HG02943 (cell line): ENCODE data around the gene MMS22L.
"Not testable (repeated sequence)": the region's sequence is repeated elsewhere in the genome, so short reads cannot be mapped to it uniquely, and the experiment has no call there.

Experiments
- ATAC-seq: cut with Tn5 transposase; IDR thresholded peaks from one replicate; pipeline ENCODE4 v1.9.1; 2021; ENCODE audit warnings: mild to moderate bottlenecking, low read depth, moderate library complexity; ENCODE audit not compliant: unreplicated experiment

MMS22L gene

GRCh38 chr6:97231911-97232310 lies 51.1 kb downstream of the MMS22L start:
- no peak for ATAC-seq

DNA sequence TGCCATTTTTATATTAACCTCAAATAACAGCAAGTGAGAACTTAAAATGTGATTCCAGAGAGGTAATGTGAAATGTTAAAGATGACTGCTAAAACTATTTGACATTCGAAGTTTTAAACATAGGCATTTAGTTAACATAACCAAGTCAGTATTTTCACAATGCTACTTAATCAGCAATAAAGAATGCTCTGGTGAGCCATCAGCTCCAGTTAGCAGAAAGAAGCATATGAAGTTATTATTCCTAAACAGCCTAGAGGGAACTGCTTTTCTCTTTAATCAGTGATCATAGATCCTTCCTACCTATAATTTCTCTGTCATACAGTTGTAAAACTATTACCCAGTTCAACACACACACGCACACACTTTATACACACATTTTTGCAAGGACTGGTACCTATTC lies 60.1 kb downstream of the MMS22L start:
- ATAC-seq, result no peak

DNA sequence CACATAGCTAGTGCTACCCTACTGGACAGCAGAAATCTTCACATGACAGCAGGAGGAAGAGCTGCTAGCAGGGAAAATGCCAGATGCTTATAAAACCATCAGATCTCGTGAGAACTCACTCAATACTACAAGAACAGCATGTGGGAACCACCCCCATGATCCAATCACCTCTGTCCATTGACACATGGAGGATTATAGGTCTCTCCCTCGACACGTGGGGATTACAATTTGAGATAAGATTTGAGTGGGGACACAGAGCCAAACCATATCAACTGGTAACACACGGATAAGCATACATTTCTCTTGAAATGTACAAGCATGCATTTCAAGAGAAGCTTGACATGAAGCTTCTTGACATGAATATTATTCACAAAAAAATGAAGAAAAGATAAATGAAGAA lies 64.1 kb downstream of the MMS22L start:
- no peak for ATAC-seq

- no peak for ATAC-seq
Observed at GRCh38 chr6:97215157-97215769, 67.8 kb downstream of the MMS22L start.

GRCh38 chr6:97214671-97215070 lies 68.3 kb downstream of the MMS22L start:
- no peak for ATAC-seq

- ATAC-seq, result no peak
Observed at GRCh38 chr6:97207383-97207782, 75.6 kb downstream of the MMS22L start.

GRCh38 chr6:97205966-97206365 lies 77.0 kb downstream of the MMS22L start:
- ATAC-seq, result no peak

DNA sequence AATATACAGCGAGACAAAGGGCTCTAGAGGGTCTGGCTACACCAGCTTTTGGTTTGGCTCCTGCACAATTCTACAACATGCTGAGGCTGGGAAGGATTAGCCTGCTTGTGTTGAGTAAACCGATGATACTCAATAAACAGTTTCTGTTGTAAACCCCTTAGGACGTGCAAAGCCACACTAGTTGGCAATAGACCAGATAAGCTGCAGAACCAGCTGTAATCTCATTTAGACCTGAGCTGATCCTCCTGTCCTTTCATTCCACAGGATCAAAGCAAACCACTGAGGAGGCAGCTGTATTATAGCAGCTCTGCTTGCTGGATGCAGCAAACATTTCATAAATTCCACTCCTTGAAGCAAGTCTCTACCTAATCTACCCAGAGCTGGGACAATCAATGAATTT lies 79.7 kb downstream of the MMS22L start:
- no peak for ATAC-seq

GRCh38 chr6:97198046-97198565 lies 84.9 kb downstream of the MMS22L start:
- no peak for ATAC-seq

GRCh38 chr6:97195117-97195516 lies 87.9 kb downstream of the MMS22L start:
- ATAC-seq, result no peak

DNA sequence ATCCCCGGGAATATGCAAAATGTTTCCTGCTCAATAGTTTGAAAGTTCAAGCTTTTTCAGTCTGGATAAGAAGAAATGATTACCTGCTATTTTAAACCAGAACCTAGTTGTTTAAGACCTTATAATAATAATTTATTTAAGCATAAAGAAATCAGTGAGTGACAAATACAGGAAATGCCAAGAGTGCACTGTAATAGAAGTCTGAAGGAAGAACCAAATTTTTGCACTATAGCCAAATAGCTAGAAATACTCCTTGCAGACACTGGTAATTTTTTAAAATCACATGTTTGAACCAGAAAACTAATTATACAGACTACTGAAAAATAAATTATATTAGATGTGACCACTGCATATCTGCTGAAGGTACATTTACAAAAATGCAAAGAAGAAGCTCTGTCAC lies 93.2 kb downstream of the MMS22L start:
- ATAC-seq, result no peak

DNA sequence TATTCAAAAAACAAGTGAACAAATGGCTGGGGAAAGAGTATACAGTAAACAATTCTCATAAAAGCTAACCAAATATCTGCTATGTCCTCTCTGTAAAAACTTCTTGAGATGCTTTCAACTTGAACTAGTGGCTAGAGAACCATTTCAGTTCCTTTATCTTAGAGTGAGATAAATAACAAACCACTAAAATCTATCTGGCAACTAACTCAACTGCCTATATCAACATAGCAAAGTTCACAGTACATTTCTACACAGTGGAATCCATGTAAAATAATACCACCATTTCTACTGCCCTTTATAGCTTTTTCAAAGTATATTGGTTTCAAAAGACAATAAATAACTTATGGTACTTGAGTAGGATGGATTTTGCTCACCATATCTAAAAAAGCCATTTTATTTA lies 95.1 kb downstream of the MMS22L start:
- ATAC-seq, result no peak

DNA sequence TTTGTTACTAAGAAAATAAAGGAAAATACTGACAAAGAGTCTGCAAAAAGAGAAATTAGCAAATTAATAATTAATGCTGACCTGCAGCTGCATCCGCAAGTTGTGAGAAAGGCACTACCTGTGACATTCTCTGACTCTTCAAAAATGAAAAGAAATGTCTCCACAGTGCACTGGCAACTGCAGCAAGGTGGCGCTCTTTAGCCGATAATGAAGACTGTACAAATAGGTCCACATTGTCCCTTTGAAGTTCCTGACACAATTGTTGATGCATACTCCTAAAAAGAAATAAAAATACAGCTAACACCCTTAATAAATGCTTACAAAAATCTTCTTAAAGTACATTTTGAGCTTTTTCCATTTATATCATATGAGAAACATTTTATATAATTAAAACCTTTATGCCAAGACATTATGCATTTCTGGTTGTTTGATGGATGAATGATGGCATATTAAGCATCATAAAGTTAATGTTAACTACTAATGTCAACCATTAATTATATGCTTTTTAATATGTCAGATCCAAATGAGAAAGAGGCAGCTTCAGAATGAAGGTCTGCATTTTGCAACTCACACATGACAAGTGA lies 96.5 kb downstream of the MMS22L start:
- peak; percentile 88 for ATAC-seq

- no peak for ATAC-seq
Observed at GRCh38 chr6:97177905-97178304, 105.1 kb downstream of the MMS22L start.

- ATAC-seq, result no peak
Observed at GRCh38 chr6:97176468-97176867, 106.5 kb downstream of the MMS22L start.

GRCh38 chr6:97175806-97176205 lies 107.2 kb downstream of the MMS22L start:
- no peak for ATAC-seq

GRCh38 chr6:97174471-97174870 lies 108.5 kb downstream of the MMS22L start:
- ATAC-seq, result no peak

- no peak for ATAC-seq
Observed at GRCh38 chr6:97160280-97160679, 122.7 kb downstream of the MMS22L start.

DNA sequence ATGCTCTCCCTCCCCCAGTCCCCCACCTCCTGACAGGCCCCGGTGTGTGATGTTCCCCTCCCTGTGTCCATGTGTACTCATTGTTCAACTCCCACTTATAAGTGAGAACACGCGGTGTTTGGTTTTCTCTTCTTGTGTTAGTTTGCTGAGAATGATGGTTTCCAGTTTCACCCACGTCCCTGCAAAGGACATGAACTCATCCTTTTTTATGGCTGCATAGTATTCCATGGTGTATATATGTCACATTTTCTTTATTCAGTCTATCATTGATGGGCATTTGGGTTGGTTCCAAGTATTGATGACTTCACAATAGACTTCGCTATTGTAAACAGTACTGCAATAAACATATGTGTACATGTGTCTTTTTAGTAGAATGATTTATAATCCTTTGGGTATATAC lies 127.6 kb downstream of the MMS22L start:
- not testable (repeated sequence) for ATAC-seq

DNA sequence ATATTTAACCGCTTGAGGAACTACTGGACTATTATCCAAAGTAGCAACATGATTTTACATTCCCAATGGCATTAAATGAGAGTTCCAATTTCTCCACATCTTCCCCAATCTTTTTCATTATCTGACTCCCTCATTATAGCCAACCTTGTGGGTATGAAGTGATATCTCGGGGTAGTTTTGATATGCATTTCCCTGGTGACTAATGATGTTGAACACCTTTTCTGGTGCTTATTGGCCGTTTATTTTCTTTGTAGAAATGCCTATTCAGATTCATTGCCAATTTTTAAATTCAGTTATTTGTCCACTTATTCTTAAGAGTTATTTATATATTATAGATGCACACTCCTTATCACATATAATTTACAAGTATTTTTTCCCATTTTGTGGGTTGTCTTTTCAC lies 129.0 kb downstream of the MMS22L start:
- ATAC-seq, result no peak

DNA sequence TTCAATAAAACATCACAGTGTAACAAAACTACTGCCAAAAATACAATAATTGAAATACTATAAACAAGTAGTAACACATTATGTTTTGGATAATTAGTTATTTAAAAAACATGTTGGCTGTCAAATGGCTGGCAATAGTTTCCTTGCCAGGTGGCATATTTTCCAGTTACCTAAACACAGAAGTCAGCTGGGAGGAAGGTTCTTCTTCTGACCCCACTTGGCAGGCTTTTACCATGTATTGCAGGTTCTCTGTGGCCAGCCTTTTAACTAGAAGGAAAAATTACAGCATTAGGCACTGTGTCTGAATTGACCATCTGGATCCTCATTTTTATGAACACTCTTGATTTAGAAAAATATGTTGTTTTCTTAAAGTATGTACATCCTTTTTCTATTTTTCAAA lies 131.4 kb downstream of the MMS22L start:
- no peak for ATAC-seq

DNA sequence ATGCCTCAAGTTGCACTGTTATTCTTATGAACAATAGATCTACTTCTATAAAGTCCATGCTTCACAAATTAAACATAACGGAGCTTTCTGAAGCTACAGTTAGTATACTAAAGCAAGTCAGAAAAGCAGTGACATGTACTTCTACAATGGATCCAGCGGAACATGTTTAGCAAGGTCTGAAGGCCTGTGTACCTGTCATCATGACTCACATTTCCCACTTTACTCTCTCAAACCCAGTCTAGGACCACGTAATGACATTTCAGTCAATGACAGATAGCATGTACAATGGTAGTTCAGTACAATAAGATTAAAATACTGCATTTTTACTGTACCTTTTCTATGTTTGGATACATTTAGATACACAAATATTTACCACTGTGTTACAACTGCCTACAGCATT lies 132.1 kb downstream of the MMS22L start:
- no peak for ATAC-seq
